Measurements from ENCODE around the gene ABCC10.

- no peak for TF ChIP-seq POLR2AphosphoS5 (IDR thresholded peaks at IDR 0.05)
- no peak for TF ChIP-seq EZH2 (IDR thresholded peaks at IDR 0.05; ENCODE audit: borderline replicate concordance, insufficient read depth, low read length, poor library complexity, severe bottlenecking)
- no peak for TF ChIP-seq CTCF (IDR thresholded peaks at IDR 0.05; ENCODE audit: poor library complexity, severe bottlenecking)
- TF ChIP-seq EP300 (conservative IDR thresholded peaks at IDR 0.05; ENCODE audit: poor library complexity, severe bottlenecking), result no peak
- TF ChIP-seq SMC3 (conservative IDR thresholded peaks at IDR 0.05; ENCODE audit: poor library complexity), result no peak
- TF ChIP-seq REST (IDR thresholded peaks at IDR 0.05; ENCODE audit: borderline replicate concordance), result no peak
- no peak for TF ChIP-seq RAD21 (conservative IDR thresholded peaks at IDR 0.05)
- TF ChIP-seq TAF1 (IDR thresholded peaks at IDR 0.05; ENCODE audit: low read depth), result no peak
- no peak for TF ChIP-seq MXI1 (conservative IDR thresholded peaks at IDR 0.05; ENCODE audit: poor library complexity, severe bottlenecking)
Measured at GRCh38 chr6:43416935-43417334, 10.4 kb upstream of the ABCC10 start.

Measured in neural cell (in vitro differentiated cells).